DND-41 (cell line): ENCODE data around the gene OXSM.

Experiments
- ATAC-seq: fragments of 200-7000 bp; cut with Tn5 transposase; 3 replicates; pipeline ENCODE4 v1.9.1; 2021; ENCODE audit warnings: low read depth; ENCODE audit not compliant: insufficient read depth
- DNase-seq: peaks from one replicate; pipeline ENCODE4 v3.0.0-alpha.2; 2020
- H2AFZ ChIP-seq: 2 replicates; pipeline ENCODE4 v1.6.0; 2012; ENCODE audit warnings: low read depth, low read length
- H3K27ac ChIP-seq: 2 replicates; pipeline ENCODE4 v1.5.1; 2012; ENCODE audit warnings: low read length, inconsistent platforms
- H3K27me3 ChIP-seq: fragments of 200-600 bp; sonication (generic); 2 replicates; pipeline ENCODE4 v1.6.0; 2012; ENCODE audit warnings: low read length, mild to moderate bottlenecking, inconsistent platforms; ENCODE audit not compliant: insufficient read depth, poor library complexity
- H3K36me3 ChIP-seq: 2 replicates; pipeline ENCODE4 v1.5.1; 2012; ENCODE audit warnings: low read length, inconsistent platforms; ENCODE audit not compliant: insufficient read depth
- H3K4me1 ChIP-seq: 2 replicates; pipeline ENCODE4 v1.5.1; 2012; ENCODE audit warnings: mild to moderate bottlenecking, low read length; ENCODE audit not compliant: insufficient read depth
- H3K4me2 ChIP-seq: 2 replicates; pipeline ENCODE4 v1.6.0; 2012; ENCODE audit warnings: mild to moderate bottlenecking, moderate library complexity, low read length, inconsistent platforms; ENCODE audit not compliant: insufficient read depth
- H3K4me3 ChIP-seq, 2 experiments: fragments of 200-600 bp in 1 of 2; shearing (Covaris generic) in 1 of 2; 2 replicates each; pipeline ENCODE4 v1.5.1; 2012 to 2016; ENCODE audit warnings: inconsistent platforms in 2 of 2, low read length in 2 of 2, mild to moderate bottlenecking in 2 of 2, low read depth in 1 of 2, moderate library complexity in 1 of 2
- H3K79me2 ChIP-seq: 2 replicates; pipeline ENCODE4 v1.6.0; 2012; ENCODE audit warnings: low read length, inconsistent platforms; ENCODE audit not compliant: insufficient read depth
- H3K9ac ChIP-seq: 2 replicates; pipeline ENCODE4 v1.6.0; 2012; ENCODE audit warnings: low read depth, mild to moderate bottlenecking, inconsistent platforms, low read length, moderate library complexity
- H3K9me3 ChIP-seq: 2 replicates; pipeline ENCODE4 v1.5.1; 2012; ENCODE audit warnings: low read length, moderate library complexity, mild to moderate bottlenecking, inconsistent platforms; ENCODE audit not compliant: insufficient read depth, severe bottlenecking
- H4K20me1 ChIP-seq: 2 replicates; pipeline ENCODE4 v1.6.0; 2012; ENCODE audit warnings: low read length; ENCODE audit not compliant: insufficient read depth
- EZH2 ChIP-seq: IDR thresholded peaks from 3 replicates; pipeline ENCODE4 v1.6.1; 2012; ENCODE audit warnings: borderline replicate concordance, low read depth, mild to moderate bottlenecking, moderate library complexity, low read length, inconsistent platforms; ENCODE audit not compliant: severe bottlenecking
- TF ChIP-seq, protein P1 (sequence below): IDR thresholded peaks from 2 replicates; pipeline ENCODE4 v1.5.1; 2012; ENCODE audit warnings: borderline replicate concordance, low read length, moderate library complexity, mild to moderate bottlenecking; ENCODE audit not compliant: poor library complexity, severe bottlenecking; ENCODE audit errors: extremely low read depth

Gene OXSM

DNA sequence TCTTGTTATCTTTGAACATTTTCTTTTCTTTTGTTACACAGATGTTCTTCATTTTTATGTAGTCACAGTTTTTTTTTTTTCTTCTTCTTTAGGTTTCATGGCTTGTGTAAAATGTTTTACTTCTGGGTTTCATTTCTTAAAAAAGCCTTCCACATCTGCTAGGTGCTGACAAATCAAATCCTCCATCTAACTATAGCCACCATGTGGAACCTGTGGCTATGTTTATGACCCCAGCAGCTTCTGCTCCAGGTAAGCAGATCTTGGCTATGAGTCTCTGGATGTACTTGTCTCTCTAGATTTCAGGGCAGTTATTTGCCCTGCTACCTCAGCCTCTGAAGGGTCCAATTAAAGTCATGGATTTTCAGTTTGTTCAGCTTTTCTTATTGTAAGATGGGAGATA, 44.5 kb downstream of the OXSM start:
- TF ChIP-seq EZH2: no peak
- TF ChIP-seq, protein P1, sequence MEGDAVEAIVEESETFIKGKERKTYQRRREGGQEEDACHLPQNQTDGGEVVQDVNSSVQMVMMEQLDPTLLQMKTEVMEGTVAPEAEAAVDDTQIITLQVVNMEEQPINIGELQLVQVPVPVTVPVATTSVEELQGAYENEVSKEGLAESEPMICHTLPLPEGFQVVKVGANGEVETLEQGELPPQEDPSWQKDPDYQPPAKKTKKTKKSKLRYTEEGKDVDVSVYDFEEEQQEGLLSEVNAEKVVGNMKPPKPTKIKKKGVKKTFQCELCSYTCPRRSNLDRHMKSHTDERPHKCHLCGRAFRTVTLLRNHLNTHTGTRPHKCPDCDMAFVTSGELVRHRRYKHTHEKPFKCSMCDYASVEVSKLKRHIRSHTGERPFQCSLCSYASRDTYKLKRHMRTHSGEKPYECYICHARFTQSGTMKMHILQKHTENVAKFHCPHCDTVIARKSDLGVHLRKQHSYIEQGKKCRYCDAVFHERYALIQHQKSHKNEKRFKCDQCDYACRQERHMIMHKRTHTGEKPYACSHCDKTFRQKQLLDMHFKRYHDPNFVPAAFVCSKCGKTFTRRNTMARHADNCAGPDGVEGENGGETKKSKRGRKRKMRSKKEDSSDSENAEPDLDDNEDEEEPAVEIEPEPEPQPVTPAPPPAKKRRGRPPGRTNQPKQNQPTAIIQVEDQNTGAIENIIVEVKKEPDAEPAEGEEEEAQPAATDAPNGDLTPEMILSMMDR: no peak
- Histone ChIP-seq H3K27me3 (peaks cover 5% of the 10 kb centered on the region), H3K4me1 (no peaks in the 10 kb centered on the region), H3K9ac (no peak overlapping the region), H3K36me3 (no peaks in the 10 kb centered on the region), H2AFZ (no peak overlapping the region), H3K4me3 (no peak overlapping the region), H3K27ac (no peak overlapping the region), H3K4me2 (no peak overlapping the region), H4K20me1 (no peaks in the 10 kb centered on the region), H3K79me2 (no peaks in the 10 kb centered on the region), H3K9me3 (no peaks in the 10 kb centered on the region)
- no peak for ATAC-seq
- DNase-seq: no peak

DNA sequence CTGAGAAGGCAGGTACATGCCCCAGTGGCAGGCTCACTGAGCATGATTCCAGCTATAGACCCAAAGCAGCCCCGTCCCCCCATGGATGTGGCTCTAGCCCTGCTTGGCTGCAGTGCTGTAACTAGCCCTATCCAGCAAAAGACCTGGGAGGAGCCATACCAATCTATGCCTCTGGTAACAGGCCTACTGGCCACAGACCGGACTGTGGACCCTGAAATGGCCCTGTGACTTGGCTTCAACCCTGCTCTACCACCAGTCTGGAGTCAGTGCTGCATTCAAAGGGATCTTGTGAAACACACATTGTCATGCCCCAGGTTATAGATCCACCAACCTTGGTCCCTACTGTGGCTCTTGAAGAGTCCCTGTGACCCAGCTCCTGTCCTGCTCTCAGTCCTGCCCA, 46.7 kb downstream of the OXSM start:
- no peak overlapping the region for H3K4me2 ChIP-seq
- TF ChIP-seq EZH2: no peak
- TF ChIP-seq, protein P1: no peak

DNA sequence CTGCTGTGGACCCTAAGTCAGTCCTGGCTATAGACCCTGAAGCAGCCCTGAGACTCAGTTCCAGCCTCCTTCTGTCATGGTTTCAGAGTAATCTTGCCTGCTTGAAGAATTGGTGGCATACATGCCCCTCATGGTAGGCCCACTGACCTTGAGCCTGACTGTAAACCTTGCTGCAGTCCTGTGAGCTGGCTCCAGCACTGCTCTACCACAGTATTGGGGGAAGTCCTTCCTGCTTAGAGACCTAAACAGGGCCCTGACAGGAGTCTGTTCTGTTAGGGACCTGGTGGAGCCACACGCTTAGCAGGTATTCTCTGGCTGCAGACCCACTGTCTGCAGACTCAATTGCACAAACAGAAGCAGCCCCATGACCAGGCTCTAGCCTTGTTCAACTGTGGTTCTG, 47.1 kb downstream of the OXSM start:
- no peaks in the 10 kb centered on the region for H3K4me1 ChIP-seq
- no peaks in the 10 kb centered on the region for H3K79me2 ChIP-seq
- no peaks in the 10 kb centered on the region for H3K36me3 ChIP-seq
- peaks cover 2% of the 10 kb centered on the region for H3K27me3 ChIP-seq
- H3K9ac ChIP-seq: no peak overlapping the region
- H3K9me3 ChIP-seq: no peaks in the 10 kb centered on the region
- H3K4me2 ChIP-seq: no peak overlapping the region
- H4K20me1 ChIP-seq: no peaks in the 10 kb centered on the region
- no peak overlapping the region for H3K4me3 ChIP-seq
- TF ChIP-seq, protein P1: no peak
- TF ChIP-seq EZH2: no peak
- DNase-seq (no peak), ATAC-seq (no peak)
- no peak overlapping the region for H2AFZ ChIP-seq
- no peak overlapping the region for H3K27ac ChIP-seq

More for the DNA sequence above, 46.7 kb downstream of the OXSM start:
- peaks cover 2% of the 10 kb centered on the region for H3K27me3 ChIP-seq
- no peak for DNase-seq
- H3K27ac ChIP-seq: no peak overlapping the region
- no peaks in the 10 kb centered on the region for H3K79me2 ChIP-seq
- no peak overlapping the region for H3K9ac ChIP-seq
- H3K36me3 ChIP-seq: no peaks in the 10 kb centered on the region
- H3K4me3 ChIP-seq: no peak overlapping the region
- no peaks in the 10 kb centered on the region for H3K4me1 ChIP-seq
- H3K9me3 ChIP-seq: no peaks in the 10 kb centered on the region
- H4K20me1 ChIP-seq: no peaks in the 10 kb centered on the region
- H2AFZ ChIP-seq: no peak overlapping the region
- ATAC-seq: no peak

DNA sequence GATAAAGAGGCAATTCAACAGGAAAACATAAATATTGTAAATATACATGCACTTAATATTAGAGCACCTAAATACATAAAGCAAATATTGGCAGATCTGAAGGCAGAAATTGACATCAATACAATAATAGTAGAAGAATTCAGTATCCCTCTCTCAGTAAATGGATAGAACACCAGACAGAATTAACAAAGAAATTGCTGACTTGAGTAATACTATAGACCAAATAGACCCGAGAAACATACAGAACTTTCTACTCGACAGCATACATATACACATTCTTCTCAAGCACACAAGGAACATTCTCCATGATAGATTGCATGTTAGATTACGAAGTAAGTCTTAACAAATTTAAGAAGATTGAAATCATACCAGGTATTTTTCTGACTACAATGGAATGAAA, 50.2 kb downstream of the OXSM start:
- Histone ChIP-seq H3K36me3 (no peaks in the 10 kb centered on the region), H3K9me3 (no peaks in the 10 kb centered on the region), H3K79me2 (no peaks in the 10 kb centered on the region), H3K4me1 (no peaks in the 10 kb centered on the region), H3K4me3 (no peak overlapping the region), H3K9ac (no peak overlapping the region), H3K27me3 (peaks cover 2% of the 10 kb centered on the region), H4K20me1 (no peaks in the 10 kb centered on the region), H2AFZ (no peak overlapping the region), H3K27ac (no peak overlapping the region), H3K4me2 (no peak overlapping the region)
- DNase-seq (no peak), ATAC-seq (no peak)
- TF ChIP-seq, protein P1: no peak
- no peak for TF ChIP-seq EZH2
